Measurements from ENCODE around the gene FMN1.

DNA sequence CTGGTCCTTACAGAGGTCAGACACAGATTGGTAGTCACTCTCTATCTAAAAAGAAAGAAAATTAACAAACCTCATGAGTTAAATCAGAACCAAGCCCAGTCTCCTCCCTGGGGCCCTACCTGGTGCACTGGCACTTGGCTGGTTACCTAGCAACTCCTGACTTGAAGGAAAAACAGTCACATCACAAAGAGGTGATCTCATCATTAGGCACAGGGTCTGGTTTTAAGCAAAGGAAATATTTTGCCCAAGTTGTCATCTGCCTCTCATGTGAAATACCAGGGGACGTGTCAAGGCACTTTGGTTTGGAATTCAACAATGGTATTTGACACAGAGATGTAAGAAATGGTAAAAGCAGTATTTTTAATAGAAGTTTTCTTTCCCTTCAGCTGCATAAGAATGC, 47.7 kb upstream of the FMN1 start:
- TF ChIP-seq POLR2AphosphoS5 (IDR thresholded peaks at IDR 0.05) (no peak), CTCF (IDR thresholded peaks at IDR 0.05 in 8 of 11, conservative IDR thresholded peaks at IDR 0.05 in 3 of 11) (no peak), POLR2A (IDR thresholded peaks at IDR 0.05) (no peak)
